Measurements from ENCODE around the gene MAPKAP1.

Gene MAPKAP1

DNA sequence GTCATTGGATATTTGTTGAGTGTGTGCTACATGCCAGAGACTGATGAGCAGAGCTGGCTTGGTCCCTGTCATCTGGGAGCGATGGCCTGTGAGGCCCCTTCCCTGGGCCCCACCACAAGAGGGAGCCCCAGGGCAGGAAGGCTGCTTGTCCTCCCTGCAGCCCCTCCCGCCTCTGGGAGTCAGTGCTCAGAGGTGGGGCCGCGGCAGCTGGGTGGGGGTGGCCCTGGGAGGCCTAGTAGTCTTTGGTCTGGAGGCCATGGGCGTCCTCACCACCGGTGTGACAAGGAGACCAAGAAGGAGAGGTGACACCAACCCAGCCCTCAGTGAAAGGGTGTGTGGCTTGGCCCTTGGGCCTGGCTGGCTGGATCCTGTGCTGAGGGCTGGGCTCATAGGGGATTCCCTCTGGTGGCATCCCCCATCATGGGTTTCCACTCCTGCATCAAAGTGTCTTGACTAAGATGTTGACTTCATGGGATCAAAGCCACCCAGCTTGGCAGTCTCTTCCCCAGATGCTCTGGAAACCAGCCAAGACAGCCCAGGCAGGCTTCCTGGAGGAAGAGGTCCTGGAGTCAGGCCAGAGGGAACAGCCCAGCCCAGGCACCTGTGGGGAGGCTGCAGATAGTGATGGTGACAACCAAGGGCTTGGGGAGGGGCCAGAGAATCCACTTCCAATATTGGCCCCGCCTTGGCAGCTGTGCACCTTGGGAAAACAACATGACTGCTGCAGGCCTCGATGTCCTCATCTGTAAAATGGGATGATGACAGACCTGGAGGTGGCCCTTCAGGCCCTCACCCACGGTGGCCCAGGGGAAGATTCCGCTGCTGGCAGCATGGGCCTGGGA lies 278.7 kb downstream of the MAPKAP1 start:
- TF ChIP-seq, protein P1, sequence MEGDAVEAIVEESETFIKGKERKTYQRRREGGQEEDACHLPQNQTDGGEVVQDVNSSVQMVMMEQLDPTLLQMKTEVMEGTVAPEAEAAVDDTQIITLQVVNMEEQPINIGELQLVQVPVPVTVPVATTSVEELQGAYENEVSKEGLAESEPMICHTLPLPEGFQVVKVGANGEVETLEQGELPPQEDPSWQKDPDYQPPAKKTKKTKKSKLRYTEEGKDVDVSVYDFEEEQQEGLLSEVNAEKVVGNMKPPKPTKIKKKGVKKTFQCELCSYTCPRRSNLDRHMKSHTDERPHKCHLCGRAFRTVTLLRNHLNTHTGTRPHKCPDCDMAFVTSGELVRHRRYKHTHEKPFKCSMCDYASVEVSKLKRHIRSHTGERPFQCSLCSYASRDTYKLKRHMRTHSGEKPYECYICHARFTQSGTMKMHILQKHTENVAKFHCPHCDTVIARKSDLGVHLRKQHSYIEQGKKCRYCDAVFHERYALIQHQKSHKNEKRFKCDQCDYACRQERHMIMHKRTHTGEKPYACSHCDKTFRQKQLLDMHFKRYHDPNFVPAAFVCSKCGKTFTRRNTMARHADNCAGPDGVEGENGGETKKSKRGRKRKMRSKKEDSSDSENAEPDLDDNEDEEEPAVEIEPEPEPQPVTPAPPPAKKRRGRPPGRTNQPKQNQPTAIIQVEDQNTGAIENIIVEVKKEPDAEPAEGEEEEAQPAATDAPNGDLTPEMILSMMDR (conservative IDR thresholded peaks at IDR 0.05): peak; percentile 88
- TF ChIP-seq ZFX (IDR thresholded peaks at IDR 0.05): no peak
- no peak overlapping the region for H3K27ac ChIP-seq

DNA sequence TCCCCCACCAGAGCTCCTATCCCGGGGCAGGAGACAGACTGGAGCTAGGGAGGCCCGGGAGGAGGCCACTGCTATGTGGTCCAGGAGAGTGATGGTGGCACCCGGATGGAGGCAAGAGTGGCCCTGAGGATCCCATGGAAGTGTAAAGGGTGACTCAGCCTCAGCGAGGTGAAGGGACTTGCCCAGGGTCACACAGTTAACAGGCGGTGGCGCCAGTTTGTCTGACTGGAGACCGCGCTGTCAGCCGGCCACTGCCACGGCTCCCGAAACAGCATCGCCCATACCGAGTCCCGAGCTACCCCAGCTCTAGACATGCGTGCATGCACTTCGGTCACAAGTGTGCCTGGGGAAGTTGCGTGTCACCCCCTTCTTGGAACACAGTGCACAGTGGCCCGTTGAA lies 279.5 kb downstream of the MAPKAP1 start:
- TF ChIP-seq, protein P1 (conservative IDR thresholded peaks at IDR 0.05): no peak
- TF ChIP-seq ZFX (IDR thresholded peaks at IDR 0.05): no peak
- H3K27ac ChIP-seq: no peak overlapping the region

DNA sequence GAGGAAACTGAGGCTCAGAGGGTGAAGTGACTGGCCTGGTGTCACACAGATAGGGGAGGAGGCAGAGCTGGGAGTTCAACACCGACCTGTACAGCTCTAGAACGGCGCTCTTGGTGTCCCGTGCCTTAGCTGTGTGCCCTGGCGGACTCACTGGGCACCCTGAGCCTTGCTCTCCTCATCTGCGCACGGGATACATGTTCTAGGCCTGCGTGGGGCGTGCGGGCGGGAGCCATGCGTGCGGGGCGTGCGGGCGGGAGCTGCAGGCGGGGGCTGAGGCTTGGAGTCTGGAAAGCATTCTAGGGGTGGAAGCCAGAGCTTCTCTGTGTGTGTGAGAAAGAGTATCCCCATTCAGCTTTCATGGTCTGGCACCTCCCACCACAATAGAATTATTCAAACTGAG lies 280.1 kb downstream of the MAPKAP1 start:
- H3K27ac ChIP-seq: no peak overlapping the region

DNA sequence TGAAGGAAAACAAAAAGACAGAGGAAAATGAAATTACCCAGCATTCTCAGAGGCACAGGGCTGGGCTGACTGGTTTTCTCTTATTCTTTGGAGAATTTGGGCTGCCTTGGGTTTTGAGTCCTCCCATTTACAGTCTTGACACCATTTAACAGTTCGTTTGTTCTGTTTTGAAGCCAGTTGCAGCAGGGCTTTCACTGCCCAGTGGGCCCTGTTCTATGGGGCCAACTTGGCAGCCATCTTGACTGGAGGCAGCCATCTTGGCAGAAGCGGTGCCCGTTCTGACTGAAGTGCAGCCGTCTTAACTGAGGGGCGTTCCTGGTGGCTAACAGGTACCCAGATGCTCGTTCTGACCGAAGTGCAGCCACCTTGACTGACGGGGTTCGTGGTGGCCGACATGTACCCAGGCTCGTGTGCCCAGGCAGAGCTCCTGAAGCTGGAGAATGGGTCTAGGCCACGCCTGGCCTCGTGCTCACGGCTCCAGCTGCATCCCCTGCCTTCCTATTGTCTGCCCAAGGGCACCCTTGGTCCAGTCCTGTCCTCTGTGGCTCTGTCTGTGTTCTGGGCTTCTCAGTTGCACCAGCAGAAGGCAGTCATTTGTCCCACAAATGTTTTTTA lies 281.0 kb downstream of the MAPKAP1 start:
- no peak overlapping the region for H3K27ac ChIP-seq

More for the DNA sequence above, 280.1 kb downstream of the MAPKAP1 start:
- TF ChIP-seq, protein P1 (conservative IDR thresholded peaks at IDR 0.05): no peak
- TF ChIP-seq ZFX (IDR thresholded peaks at IDR 0.05): no peak

DNA sequence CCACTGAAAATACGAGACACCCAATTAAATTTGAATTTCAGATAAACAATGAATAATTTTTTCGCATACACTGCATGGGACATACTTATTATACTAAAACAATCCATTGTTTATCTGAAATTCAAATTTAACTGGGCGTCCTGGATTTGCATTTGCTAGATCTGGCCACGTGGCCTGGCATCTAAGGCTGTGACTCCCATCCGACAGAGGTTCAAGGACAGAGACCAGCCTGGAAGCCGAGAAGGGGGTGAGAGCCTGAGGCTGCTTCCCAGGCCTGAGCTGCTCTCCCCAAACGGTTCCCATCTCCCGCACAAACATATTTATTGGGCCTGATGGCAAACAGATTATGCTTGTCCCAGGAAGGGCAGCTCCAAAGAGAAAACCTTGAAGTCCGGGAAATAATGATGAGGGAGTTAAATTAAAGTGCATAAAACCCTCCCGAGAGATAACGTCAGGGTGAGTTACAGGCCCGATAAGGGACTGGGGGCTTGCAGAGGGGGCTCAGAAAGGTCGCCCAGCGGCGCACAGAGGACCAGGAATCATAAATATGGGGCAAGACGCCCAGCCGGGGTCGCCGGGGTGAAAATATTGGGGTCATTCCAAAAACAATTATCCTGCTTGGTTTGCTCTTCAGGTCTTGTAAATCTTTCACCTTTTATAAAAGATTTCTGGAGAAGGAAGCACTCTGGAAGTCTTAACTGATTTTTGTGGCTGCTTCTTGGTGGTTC lies 281.7 kb downstream of the MAPKAP1 start:
- TF ChIP-seq, protein P1 (conservative IDR thresholded peaks at IDR 0.05): no peak
- no peak for TF ChIP-seq ZFX (IDR thresholded peaks at IDR 0.05)
- H3K27ac ChIP-seq: no peak overlapping the region

More for the DNA sequence above, 281.0 kb downstream of the MAPKAP1 start:
- TF ChIP-seq ZFX (IDR thresholded peaks at IDR 0.05): no peak
- TF ChIP-seq, protein P1 (conservative IDR thresholded peaks at IDR 0.05): no peak

DNA sequence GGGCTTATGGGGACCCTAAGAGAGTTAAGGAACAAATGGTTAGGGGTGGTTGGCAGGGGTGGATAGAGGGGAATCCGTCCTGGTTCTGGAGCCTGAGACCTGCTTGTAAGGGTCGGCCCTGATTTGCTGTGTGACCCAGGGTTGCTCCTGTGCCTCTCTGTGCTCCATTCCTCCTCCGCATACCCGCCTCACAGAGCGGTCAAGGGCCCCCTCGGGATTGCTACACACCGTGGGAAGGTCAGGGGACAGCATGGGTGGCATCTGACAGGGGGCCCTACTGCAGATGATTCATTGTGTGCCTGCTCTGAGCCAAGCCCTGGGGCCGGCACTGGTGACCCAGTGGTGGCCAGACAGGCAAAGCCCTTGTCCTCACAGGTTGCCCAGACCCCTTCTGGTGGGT lies 283.0 kb downstream of the MAPKAP1 start:
- no peak overlapping the region for H3K27ac ChIP-seq
- TF ChIP-seq, protein P1 (conservative IDR thresholded peaks at IDR 0.05): no peak
- TF ChIP-seq ZFX (IDR thresholded peaks at IDR 0.05): no peak

DNA sequence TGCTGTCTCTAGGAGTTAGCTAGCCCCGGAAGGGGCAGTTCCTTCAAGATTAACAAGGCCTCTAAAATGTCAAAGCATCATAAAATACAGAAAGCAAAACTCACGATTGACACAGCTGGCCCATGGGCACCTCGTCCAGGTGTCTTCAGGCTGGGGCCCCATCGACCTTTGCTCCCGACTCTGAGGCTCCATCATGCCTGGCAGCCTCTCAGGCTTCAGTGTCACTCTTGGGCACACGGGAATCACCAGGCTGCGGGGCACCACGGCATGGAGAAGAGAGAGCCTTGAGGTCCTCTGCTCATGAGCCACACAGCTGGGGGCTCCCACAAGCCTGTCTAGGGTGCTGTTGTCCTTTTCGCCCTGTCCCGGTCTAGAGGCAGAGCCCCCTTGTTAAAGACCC lies 284.2 kb downstream of the MAPKAP1 start:
- H3K27ac ChIP-seq: no peak overlapping the region
- TF ChIP-seq ZFX (IDR thresholded peaks at IDR 0.05): no peak
- TF ChIP-seq, protein P1 (conservative IDR thresholded peaks at IDR 0.05): no peak

All from C4-2B (cell line).